ENCODE measurements around the gene SYT4. TPM values are rescaled to one million over a fixed set of nuclear protein-coding genes. Genes with fewer than 3 reads are reported as not detected.

Gene SYT4
- total RNA-seq, 1 donor from 2014 or later, result not detected

DNA sequence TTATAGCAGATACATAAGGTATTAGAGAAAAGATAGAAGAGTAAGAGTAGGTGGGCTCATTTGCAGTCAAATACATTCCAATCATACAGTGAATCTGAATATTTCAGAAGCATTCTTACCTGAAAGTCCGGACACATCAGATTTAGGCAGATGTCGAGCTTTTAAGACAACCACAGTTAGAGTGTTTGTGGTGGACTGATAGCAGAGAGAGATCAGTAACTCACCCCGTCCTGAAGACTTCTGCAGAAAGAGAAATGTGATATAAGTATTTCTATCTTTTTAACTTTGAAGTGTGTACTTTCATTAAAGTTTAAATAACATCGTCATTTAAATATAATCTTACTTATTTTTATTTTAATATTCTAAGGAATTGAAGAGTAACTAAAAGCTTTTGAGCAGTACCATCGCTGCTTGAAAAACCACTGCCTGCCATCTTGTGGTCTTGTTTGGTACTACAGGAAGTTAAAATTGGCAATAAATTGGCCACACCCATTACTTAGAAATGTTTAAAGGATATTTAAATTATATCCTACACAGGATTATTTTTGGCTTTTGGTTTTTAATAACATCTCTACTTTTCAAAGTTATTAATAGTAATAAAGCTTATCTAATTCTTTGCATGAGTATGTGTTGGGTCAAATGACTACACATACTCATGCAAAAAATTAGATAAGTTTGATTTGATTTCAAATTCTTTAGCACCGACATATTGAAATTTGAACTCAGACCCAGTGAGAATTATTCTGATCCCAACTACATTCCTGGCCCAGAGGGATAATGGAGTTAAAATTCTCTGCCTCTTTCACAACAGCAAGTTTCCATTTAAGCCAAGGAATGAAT lies 5.5 kb downstream of the SYT4 start:
- FAIRE-seq, result no peak
- DNase-seq (ENCODE audit: low read depth), result peak; percentile 61
- Histone ChIP-seq H3K27me3 (ENCODE audit: control insufficient read depth, insufficient read depth, low read length) (no peaks in the 10 kb centered on the region), H3K4me3 (ENCODE audit: low read depth, low read length) (no peak overlapping the region), H3K36me3 (ENCODE audit: control insufficient read depth, insufficient read depth, low read length) (no peaks in the 10 kb centered on the region)
- TF ChIP-seq, protein P1, sequence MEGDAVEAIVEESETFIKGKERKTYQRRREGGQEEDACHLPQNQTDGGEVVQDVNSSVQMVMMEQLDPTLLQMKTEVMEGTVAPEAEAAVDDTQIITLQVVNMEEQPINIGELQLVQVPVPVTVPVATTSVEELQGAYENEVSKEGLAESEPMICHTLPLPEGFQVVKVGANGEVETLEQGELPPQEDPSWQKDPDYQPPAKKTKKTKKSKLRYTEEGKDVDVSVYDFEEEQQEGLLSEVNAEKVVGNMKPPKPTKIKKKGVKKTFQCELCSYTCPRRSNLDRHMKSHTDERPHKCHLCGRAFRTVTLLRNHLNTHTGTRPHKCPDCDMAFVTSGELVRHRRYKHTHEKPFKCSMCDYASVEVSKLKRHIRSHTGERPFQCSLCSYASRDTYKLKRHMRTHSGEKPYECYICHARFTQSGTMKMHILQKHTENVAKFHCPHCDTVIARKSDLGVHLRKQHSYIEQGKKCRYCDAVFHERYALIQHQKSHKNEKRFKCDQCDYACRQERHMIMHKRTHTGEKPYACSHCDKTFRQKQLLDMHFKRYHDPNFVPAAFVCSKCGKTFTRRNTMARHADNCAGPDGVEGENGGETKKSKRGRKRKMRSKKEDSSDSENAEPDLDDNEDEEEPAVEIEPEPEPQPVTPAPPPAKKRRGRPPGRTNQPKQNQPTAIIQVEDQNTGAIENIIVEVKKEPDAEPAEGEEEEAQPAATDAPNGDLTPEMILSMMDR (IDR thresholded peaks at IDR 0.05; ENCODE audit: insufficient read depth, low read length, severe bottlenecking), result peak; percentile 44

DNA sequence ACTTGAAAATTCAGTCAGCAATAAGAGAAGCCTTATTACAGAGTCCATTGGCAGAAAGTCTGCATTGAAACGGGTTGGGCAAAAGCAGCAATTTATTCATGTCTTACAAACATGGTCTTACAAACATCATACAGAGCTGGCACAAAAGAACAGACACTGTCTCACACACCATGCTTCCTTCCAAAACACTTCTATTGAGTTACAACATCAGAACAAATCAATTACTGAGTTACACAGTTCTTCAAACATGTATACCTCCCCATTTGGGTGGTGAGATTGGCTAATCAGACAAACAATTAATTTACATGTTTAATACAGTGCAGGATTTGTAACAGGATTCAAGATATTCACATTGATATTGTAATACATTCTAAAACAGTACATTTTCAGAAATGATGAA lies 9.5 kb downstream of the SYT4 start:
- no peak for FAIRE-seq
- Histone ChIP-seq H3K4me3 (ENCODE audit: low read depth, low read length) (no peak overlapping the region), H3K36me3 (ENCODE audit: control insufficient read depth, insufficient read depth, low read length) (no peaks in the 10 kb centered on the region), H3K27me3 (ENCODE audit: control insufficient read depth, insufficient read depth, low read length) (no peaks in the 10 kb centered on the region)
- TF ChIP-seq, protein P1 (IDR thresholded peaks at IDR 0.05; ENCODE audit: insufficient read depth, low read length, severe bottlenecking), result no peak
- DNase-seq (ENCODE audit: low read depth), result no peak

DNA sequence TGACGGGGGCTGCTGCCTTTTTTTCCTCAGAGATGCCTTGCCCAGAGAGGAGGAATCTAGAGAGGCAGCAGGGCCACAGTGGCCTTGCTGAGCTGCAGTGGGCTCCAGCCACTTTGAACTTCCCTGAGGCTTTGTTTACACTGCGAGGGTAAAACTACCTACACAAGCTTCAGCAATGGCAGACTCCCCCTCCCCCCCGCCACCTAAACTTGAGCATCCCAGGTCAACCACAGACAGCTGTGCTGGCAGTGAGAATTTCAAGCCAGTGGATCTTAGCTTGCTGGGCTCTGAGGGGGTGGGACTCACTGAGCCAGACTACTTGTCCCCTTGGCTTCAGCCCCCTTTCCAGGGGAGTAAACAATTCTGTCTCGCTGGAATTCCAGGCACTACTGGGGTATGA lies 11.8 kb downstream of the SYT4 start:
- Histone ChIP-seq H3K4me3 (ENCODE audit: low read depth, low read length) (no peak overlapping the region), H3K27me3 (ENCODE audit: control insufficient read depth, insufficient read depth, low read length) (no peaks in the 10 kb centered on the region), H3K36me3 (ENCODE audit: control insufficient read depth, insufficient read depth, low read length) (no peaks in the 10 kb centered on the region)
- DNase-seq (ENCODE audit: low read depth), result no peak
- TF ChIP-seq, protein P1 (IDR thresholded peaks at IDR 0.05; ENCODE audit: insufficient read depth, low read length, severe bottlenecking), result no peak
- FAIRE-seq, result no peak

DNA sequence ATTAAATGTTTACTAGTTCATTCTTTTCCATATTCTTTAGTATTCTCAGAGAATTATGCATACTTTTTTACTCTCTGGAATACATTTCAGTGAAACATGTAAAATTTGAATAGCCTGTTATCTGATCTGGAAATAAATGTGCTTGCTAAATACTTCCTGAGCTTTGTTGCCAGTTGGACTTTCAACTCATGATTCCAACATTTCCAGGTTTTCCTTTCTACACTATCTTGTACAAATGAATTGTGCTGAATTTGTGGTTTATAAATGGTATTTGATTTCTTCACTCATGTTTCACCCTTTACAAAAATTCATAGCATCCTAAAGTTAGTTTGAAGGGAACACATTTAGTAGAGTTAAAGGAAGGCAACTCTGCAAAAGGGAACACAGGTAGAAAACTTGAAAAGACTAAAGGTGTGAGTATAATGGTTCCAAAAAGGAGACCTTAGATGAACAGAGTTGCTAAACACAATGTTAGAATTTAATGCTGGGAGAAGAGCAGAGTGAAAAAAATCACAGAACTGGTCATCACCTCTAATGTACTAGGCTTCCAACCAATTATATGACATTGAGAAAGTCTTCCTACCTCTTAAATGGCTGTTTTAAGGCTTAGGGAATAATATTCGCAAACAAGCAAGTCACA lies 28.6 kb downstream of the SYT4 start:
- no peak for DNase-seq (ENCODE audit: low read depth)
- no peaks in the 10 kb centered on the region for H3K36me3 ChIP-seq (ENCODE audit: control insufficient read depth, insufficient read depth, low read length)
- H3K27me3 ChIP-seq (ENCODE audit: control insufficient read depth, insufficient read depth, low read length), result no peaks in the 10 kb centered on the region
- FAIRE-seq, result no peak
- H3K4me3 ChIP-seq (ENCODE audit: low read depth, low read length), result no peak overlapping the region
- TF ChIP-seq, protein P1 (IDR thresholded peaks at IDR 0.05; ENCODE audit: insufficient read depth, low read length, severe bottlenecking), result no peak

DNA sequence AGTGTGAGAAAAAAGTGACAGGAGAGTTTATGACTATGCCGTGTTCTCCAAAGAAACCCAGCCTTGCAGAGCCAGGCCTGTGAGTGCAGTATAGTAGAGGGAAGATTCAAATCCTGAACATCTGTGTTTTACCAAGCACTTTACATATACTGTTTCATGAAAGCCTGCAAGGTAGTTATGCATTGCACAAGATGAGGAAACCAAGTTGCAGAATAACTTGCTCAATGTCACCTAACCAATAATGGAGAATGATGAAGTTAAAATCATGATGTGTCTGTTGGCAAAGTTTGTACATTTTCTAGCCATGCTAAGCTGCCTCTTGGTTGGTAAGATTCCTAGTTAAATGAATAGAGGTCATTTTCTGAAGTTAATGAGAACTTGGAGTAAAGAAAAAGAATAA lies 29.3 kb downstream of the SYT4 start:
- H3K36me3 ChIP-seq (ENCODE audit: control insufficient read depth, insufficient read depth, low read length), result no peaks in the 10 kb centered on the region
- DNase-seq (ENCODE audit: low read depth), result no peak
- no peak overlapping the region for H3K4me3 ChIP-seq (ENCODE audit: low read depth, low read length)
- TF ChIP-seq, protein P1 (IDR thresholded peaks at IDR 0.05; ENCODE audit: insufficient read depth, low read length, severe bottlenecking), result no peak
- FAIRE-seq, result no peak
- H3K27me3 ChIP-seq (ENCODE audit: control insufficient read depth, insufficient read depth, low read length), result no peaks in the 10 kb centered on the region

Measured in bronchial epithelial cell (primary cell).